ENCODE data around the gene CELF5.

DNA sequence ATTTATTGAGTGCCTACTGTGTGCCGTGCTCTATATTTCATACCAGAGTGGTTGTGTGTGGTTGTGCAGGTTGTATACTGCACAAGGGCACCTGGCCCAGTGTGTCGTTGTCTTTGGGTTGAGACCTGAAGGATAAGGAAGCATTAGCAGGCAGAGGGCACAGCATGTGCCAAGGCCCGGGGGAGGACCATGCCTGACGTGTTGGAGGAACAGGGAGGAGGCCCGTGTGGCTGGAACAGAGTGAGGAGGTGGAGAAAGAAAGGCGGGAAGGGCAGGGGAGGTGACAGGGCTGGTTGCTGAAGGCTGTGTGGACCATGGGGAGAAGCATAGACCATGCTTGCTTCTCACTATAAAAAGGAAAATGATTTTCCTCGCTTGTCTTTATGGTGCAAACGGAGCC is 26.8 kb downstream of the CELF5 start:
- no peak for TF ChIP-seq CTCF (IDR thresholded peaks at IDR 0.05 in 2 of 3, conservative IDR thresholded peaks at IDR 0.05 in 1 of 3; ENCODE audit: borderline replicate concordance in 1 of 3, insufficient read depth in 1 of 3, low read depth in 2 of 3, low read length in 2 of 3)
- no peak for TF ChIP-seq TCF7L2 (IDR thresholded peaks at IDR 0.05; ENCODE audit: borderline replicate concordance, extremely low read depth, insufficient read depth, insufficient read length)
- no peak for TF ChIP-seq SP1 (IDR thresholded peaks at IDR 0.05; ENCODE audit: low read depth)

All from HCT116 (cell line).